Measurements from ENCODE around the gene RAB43. TPM values are rescaled to one million over a fixed set of nuclear protein-coding genes. Genes with fewer than 3 reads are reported as not detected.

Gene RAB43
- polyA plus RNA-seq, 1 of the 3 experiments (the other 2 are of a cell fraction), result 9.5 TPM

DNA sequence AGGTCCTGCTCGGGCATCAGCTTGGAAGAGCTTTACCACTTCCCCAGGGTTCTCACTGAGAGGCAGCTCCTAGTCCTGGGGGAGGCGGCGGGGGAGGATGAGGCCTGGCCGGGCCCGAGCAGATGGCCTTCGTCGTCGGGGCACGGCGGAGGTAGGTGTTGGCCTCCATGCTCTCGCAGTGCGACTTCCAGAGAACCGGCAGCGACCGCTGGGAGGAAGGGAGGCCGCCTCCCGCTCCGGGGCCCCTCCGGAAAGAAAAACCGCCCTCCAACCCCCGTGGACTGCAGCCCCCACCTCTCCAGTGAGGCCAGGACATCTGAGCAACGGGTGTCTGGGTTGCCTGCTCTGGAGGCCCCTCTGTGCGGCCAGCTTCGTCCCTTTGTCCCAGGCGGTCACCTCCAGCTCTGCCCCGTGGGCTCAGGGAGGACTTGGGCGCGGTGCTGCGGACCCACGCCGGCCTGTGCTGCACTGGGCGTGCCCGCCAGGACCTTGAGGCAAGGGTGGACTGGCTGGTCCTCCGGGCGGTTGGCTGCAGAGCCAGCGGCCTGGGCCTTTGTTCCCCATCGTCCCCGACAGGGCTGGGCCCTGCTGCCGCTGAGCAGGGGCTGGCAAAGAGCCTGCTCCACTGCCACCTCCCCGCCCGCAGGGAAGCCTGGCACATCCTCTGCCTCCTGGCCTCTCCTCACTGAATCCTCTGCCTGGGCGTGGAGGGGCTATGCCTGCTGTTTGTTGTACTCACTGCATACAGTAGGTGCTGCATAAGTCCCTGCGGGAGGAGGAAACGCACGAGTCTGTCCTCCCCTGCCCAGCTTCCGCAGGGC lies 74.7 kb downstream of the RAB43 start (continued):
- TF ChIP-seq FOXM1 (IDR thresholded peaks at IDR 0.05; ENCODE audit: low read depth) (no peak), NFIC (IDR thresholded peaks at IDR 0.05; ENCODE audit: borderline replicate concordance) (no peak), NRF1 (IDR thresholded peaks at IDR 0.05; ENCODE audit: low read depth, low read length) (no peak)

DNA sequence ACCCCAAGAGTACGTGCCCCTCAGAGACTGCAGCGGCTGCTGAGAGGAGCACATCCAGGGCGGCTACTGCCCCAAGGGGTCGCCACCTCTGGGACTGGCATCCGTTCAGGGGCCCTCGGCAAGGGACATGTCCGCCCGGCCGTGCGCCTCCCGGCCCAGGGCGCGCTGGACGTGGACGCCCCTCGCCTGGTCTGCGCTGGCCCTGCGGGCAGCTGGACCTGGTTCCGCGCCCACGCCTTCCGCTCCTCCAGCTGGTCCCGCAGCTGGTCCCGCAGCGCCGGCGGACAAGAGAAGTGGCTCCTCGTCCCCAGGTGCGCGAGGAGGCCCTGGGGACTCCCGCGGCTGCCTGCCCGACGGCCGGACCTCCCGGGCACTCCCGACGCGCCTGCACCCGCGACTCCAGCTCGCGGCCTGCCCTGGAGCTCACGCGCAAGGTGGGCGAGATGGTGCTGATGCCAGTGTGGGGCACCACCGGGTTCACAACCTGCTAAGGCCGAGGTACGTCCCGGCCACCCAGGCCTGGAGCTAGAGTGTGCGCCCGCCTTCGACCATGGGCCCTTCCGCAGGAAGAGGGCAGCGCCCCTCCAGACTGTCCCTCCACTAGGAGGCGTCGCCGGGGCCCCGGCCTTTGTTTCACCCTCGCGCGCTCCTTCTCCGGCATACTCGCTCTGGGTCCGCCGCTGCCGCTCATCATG lies 75.4 kb downstream of the RAB43 start:
- H2AFZ ChIP-seq (ENCODE audit: low read depth), result no peak overlapping the region
- CTCF ChIA-PET, result interaction anchor here (1.0 to 1.5 kb wide), 2 partner anchors 9 to 76 kb away, joined by 4 to 5 read pairs; no protein-coding TSS in a partner anchor
- H3K79me2 ChIP-seq (ENCODE audit: insufficient read depth), result no peaks in the 10 kb centered on the region
- WGBS (ENCODE audit: low lambda C conversion rate), result 87% methylated on average over 38 of the region's 67 CpGs
- no peaks in the 10 kb centered on the region for H4K20me1 ChIP-seq (ENCODE audit: insufficient read depth)
- no peak overlapping the region for H3K4me3 ChIP-seq (ENCODE audit: low read depth in 2 of 2, low read length in 1 of 2)
- no peak overlapping the region for H3K9ac ChIP-seq
- no peaks in the 10 kb centered on the region for H3K4me1 ChIP-seq (ENCODE audit: control insufficient read depth in 1 of 2, insufficient read depth in 2 of 2, low read depth in 1 of 2, low read length in 1 of 2)
- H3K36me3 ChIP-seq (replicated peaks in 1 of 2; ENCODE audit: control insufficient read depth in 1 of 2, insufficient read depth in 2 of 2, low read length in 1 of 2), result no peaks in the 10 kb centered on the region
- 0 out of 2 replicates have a peak, but pooled peaks cover 3% of the 10 kb centered on the region for H3K9me3 ChIP-seq
- TF ChIP-seq MEF2A (IDR thresholded peaks at IDR 0.05; ENCODE audit: borderline replicate concordance, low read depth) (no peak), ELF1 (IDR thresholded peaks at IDR 0.05) (no peak), GABPA (IDR thresholded peaks at IDR 0.05; ENCODE audit: low read depth) (no peak), FOXM1 (IDR thresholded peaks at IDR 0.05; ENCODE audit: low read depth) (no peak), POLR2AphosphoS5 (IDR thresholded peaks at IDR 0.05; ENCODE audit: low read depth, low read length) (no peak), FOXJ3 (CRISPR knock-in tag; IDR thresholded peaks at IDR 0.05) (no peak), NRF1 (IDR thresholded peaks at IDR 0.05; ENCODE audit: low read depth, low read length) (no peak), YY1 (IDR thresholded peaks at IDR 0.05; ENCODE audit: low read depth) (no peak), RXRA (IDR thresholded peaks at IDR 0.05; ENCODE audit: borderline replicate concordance, low read depth) (no peak)
- H3K27me3 ChIP-seq (ENCODE audit: insufficient read depth), result peaks cover 5% of the 10 kb centered on the region; the same call in 1 of the 2 replicates
- H3F3A ChIP-seq (replicated peaks; ENCODE audit: insufficient read depth), result no peaks in the 10 kb centered on the region
- DNase-seq, result no peak
- POLR2A ChIA-PET, result no interaction called here
- no peaks in the 10 kb centered on the region for H3K9me2 ChIP-seq
- H3K4me2 ChIP-seq, result no peak overlapping the region
- H3K27ac ChIP-seq (ENCODE audit: low read depth in 2 of 2, low read length in 1 of 2), result no peak overlapping the region

DNA sequence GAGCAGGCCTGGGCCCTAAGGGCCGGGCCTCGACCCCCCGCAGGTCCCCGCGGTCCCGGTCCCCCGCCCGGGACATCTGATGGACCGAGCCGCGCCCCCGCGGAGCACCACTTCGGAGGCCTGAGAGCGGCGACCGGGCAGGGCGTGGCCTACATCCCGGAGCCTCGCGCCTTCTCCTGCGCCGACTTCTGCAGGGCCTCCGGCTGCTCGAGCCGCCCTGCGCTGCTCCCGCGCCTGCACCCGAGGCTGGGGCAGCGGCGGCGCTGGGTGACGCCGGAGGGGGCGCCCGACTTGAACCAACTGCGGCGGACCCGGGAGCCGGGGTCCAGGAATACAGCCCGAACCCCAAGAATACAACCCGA lies 75.9 kb downstream of the RAB43 start:
- WGBS (ENCODE audit: low lambda C conversion rate), result 39% methylated on average over 18 of the region's 43 CpGs
- no peak overlapping the region for H3K4me3 ChIP-seq (ENCODE audit: low read depth in 2 of 2, low read length in 1 of 2)
- TF ChIP-seq, protein P1, sequence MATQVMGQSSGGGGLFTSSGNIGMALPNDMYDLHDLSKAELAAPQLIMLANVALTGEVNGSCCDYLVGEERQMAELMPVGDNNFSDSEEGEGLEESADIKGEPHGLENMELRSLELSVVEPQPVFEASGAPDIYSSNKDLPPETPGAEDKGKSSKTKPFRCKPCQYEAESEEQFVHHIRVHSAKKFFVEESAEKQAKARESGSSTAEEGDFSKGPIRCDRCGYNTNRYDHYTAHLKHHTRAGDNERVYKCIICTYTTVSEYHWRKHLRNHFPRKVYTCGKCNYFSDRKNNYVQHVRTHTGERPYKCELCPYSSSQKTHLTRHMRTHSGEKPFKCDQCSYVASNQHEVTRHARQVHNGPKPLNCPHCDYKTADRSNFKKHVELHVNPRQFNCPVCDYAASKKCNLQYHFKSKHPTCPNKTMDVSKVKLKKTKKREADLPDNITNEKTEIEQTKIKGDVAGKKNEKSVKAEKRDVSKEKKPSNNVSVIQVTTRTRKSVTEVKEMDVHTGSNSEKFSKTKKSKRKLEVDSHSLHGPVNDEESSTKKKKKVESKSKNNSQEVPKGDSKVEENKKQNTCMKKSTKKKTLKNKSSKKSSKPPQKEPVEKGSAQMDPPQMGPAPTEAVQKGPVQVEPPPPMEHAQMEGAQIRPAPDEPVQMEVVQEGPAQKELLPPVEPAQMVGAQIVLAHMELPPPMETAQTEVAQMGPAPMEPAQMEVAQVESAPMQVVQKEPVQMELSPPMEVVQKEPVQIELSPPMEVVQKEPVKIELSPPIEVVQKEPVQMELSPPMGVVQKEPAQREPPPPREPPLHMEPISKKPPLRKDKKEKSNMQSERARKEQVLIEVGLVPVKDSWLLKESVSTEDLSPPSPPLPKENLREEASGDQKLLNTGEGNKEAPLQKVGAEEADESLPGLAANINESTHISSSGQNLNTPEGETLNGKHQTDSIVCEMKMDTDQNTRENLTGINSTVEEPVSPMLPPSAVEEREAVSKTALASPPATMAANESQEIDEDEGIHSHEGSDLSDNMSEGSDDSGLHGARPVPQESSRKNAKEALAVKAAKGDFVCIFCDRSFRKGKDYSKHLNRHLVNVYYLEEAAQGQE (IDR thresholded peaks at IDR 0.05; ENCODE audit: low read depth, low read length), result no peak
- no peak for TF ChIP-seq CHD2 (IDR thresholded peaks at IDR 0.05; ENCODE audit: low read length, partially characterized antibody)
- no peak for TF ChIP-seq MAX (IDR thresholded peaks at IDR 0.05; ENCODE audit: low read depth)
- no peak for TF ChIP-seq TEAD4 (IDR thresholded peaks at IDR 0.05; ENCODE audit: borderline replicate concordance, insufficient read depth)
- TF ChIP-seq PBX3 (IDR thresholded peaks at IDR 0.05), result no peak
- no peak for TF ChIP-seq FOXJ3 (CRISPR knock-in tag; IDR thresholded peaks at IDR 0.05)
- no peak for TF ChIP-seq NRF1 (IDR thresholded peaks at IDR 0.05; ENCODE audit: low read depth, low read length)
- no peak for TF ChIP-seq SMC3 (IDR thresholded peaks at IDR 0.05; ENCODE audit: low read depth, low read length)
- no peak for TF ChIP-seq ELF1 (IDR thresholded peaks at IDR 0.05)
- TF ChIP-seq EZH2phosphoT487 (IDR thresholded peaks at IDR 0.05; ENCODE audit: borderline replicate concordance, low read depth), result no peak
- TF ChIP-seq TAF1 (IDR thresholded peaks at IDR 0.05; ENCODE audit: borderline replicate concordance, low read depth, low read length), result no peak
- no peak for TF ChIP-seq RCOR1 (IDR thresholded peaks at IDR 0.05; ENCODE audit: low read length)
- no peak for TF ChIP-seq POLR2AphosphoS5 (IDR thresholded peaks at IDR 0.05; ENCODE audit: low read depth, low read length)

More for the DNA sequence above, 75.9 kb downstream of the RAB43 start:
- DNase-seq, result peak; percentile 49
- Histone ChIP-seq H3K79me2 (ENCODE audit: insufficient read depth) (no peaks in the 10 kb centered on the region), H3K36me3 (replicated peaks in 1 of 2; ENCODE audit: control insufficient read depth in 1 of 2, insufficient read depth in 2 of 2, low read length in 1 of 2) (no peaks in the 10 kb centered on the region), H3K9me3 (0 out of 2 replicates have a peak, but pooled peaks cover 3% of the 10 kb centered on the region), H3K27me3 (ENCODE audit: insufficient read depth) (peaks cover 5% of the 10 kb centered on the region; the same call in 1 of the 2 replicates), H3F3A (replicated peaks; ENCODE audit: insufficient read depth) (no peaks in the 10 kb centered on the region), H3K9ac (no peak overlapping the region), H3K9me2 (no peaks in the 10 kb centered on the region), H3K27ac (ENCODE audit: low read depth in 2 of 2, low read length in 1 of 2) (no peak overlapping the region), H4K20me1 (ENCODE audit: insufficient read depth) (no peaks in the 10 kb centered on the region), H3K4me2 (no peak overlapping the region), H3K4me1 (ENCODE audit: control insufficient read depth in 1 of 2, insufficient read depth in 2 of 2, low read depth in 1 of 2, low read length in 1 of 2) (no peaks in the 10 kb centered on the region), H2AFZ (ENCODE audit: low read depth) (no peak overlapping the region)
- ChIA-PET CTCF (no interaction called here), POLR2A (no interaction called here)
